Measurements from ENCODE around the gene DNAH17. TPM values are rescaled to one million over a fixed set of nuclear protein-coding genes. Genes with fewer than 3 reads are reported as not detected.

DNAH17 gene
- total RNA-seq, 1 experiment from 2014 or later: 0.13 TPM

DNA sequence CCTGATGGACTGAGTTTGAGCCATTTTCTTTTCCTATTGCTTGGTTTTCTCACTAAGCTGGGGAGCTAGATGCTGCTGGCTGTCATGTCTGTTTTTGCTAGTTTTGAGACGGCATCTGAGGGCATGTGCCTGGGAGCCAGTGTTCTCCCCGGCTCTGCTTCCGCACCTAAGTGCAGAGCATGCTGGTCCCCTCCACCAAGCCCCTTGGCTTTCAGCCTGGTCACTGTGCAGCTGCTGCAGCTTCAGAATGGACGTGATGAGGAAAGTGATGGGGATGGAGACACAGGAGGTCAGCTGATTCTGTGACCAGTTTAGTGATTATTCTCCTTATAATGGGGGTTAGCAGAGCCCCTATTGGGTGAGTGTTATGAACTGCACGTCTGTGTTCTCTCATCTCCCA is 28.5 kb downstream of the DNAH17 start:
- Mint-ChIP-seq H3K36me3 (ENCODE audit: insufficient read depth in 1 of 3, low read depth in 3 of 3) (peaks cover 0 to 8% (median 0%) of the 10 kb centered on the region in 3 experiments; a peak in 2 of 7 replicates), H3K4me3 (no peak overlapping the region)
- WGBS (ENCODE audit: extremely low coverage, insufficient read length, low lambda C conversion rate): no CpG with 5 or more reads among the region's 5 CpGs

More for the DNA sequence above, 28.5 kb downstream of the DNAH17 start:
- TF ChIP-seq, protein P1, sequence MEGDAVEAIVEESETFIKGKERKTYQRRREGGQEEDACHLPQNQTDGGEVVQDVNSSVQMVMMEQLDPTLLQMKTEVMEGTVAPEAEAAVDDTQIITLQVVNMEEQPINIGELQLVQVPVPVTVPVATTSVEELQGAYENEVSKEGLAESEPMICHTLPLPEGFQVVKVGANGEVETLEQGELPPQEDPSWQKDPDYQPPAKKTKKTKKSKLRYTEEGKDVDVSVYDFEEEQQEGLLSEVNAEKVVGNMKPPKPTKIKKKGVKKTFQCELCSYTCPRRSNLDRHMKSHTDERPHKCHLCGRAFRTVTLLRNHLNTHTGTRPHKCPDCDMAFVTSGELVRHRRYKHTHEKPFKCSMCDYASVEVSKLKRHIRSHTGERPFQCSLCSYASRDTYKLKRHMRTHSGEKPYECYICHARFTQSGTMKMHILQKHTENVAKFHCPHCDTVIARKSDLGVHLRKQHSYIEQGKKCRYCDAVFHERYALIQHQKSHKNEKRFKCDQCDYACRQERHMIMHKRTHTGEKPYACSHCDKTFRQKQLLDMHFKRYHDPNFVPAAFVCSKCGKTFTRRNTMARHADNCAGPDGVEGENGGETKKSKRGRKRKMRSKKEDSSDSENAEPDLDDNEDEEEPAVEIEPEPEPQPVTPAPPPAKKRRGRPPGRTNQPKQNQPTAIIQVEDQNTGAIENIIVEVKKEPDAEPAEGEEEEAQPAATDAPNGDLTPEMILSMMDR (conservative IDR thresholded peaks at IDR 0.05): no peak
- Histone ChIP-seq H4K8ac (replicated peaks; ENCODE audit: insufficient read length, low read depth, low read length) (no peak overlapping the region), H3T11ph (ENCODE audit: low read length) (no peak overlapping the region), H2BK5ac (ENCODE audit: insufficient read length, low read length) (no peak overlapping the region), H3K27ac (ENCODE audit: insufficient read length, low read depth, low read length) (no peak overlapping the region), H2AK5ac (ENCODE audit: insufficient read length, low read length) (no peak overlapping the region), H3K4me1 (ENCODE audit: insufficient read depth, low read length) (no peaks in the 10 kb centered on the region), H4K5ac (ENCODE audit: insufficient read length, low read depth, low read length) (no peak overlapping the region), H4K91ac (ENCODE audit: insufficient read length, low read depth, low read length) (no peak overlapping the region), H3K18ac (ENCODE audit: insufficient read length, low read depth, low read length) (no peak overlapping the region), H3K14ac (ENCODE audit: insufficient read depth, low read length) (no peak overlapping the region), H3K4me2 (ENCODE audit: insufficient read depth, insufficient read length, low read length) (no peak overlapping the region), H3K56ac (ENCODE audit: insufficient read length, low read depth, low read length) (no peak overlapping the region), H2BK120ac (ENCODE audit: low read depth, low read length, poor library complexity, severe bottlenecking) (no peak overlapping the region), H2BK12ac (ENCODE audit: insufficient read length, low read depth, low read length) (no peak overlapping the region), H3K23ac (ENCODE audit: insufficient read length, low read depth, low read length) (no peak overlapping the region), H3K79me1 (ENCODE audit: insufficient read depth, low read depth, low read length, poor library complexity, severe bottlenecking) (no peaks in the 10 kb centered on the region), H3K4ac (ENCODE audit: low read depth, low read length) (no peak overlapping the region), H3K79me2 (ENCODE audit: insufficient read depth, low read length) (no peaks in the 10 kb centered on the region), H3K9me3 (ENCODE audit: control insufficient read depth, low read depth, low read length) (no peaks in the 10 kb centered on the region), H2BK15ac (ENCODE audit: low read depth, low read length) (no peak overlapping the region), H2BK20ac (ENCODE audit: low read depth, low read length, poor library complexity, severe bottlenecking) (no peak overlapping the region), H3K27me3 (ENCODE audit: insufficient read depth, low read length) (no peaks in the 10 kb centered on the region), H3K23me2 (ENCODE audit: insufficient read length, low read depth, low read length, poor library complexity, severe bottlenecking) (no peaks in the 10 kb centered on the region), H2AFZ (ENCODE audit: low read length) (no peak overlapping the region), H4K20me1 (ENCODE audit: control insufficient read depth, insufficient read depth, insufficient read length) (no peaks in the 10 kb centered on the region), H3K9ac (ENCODE audit: extremely low read depth, insufficient read length, low read length) (no peak overlapping the region)
- Mint-ChIP-seq H3K27me3 (ENCODE audit: low read depth) (peaks cover 12% of the 10 kb centered on the region), H3K9me3 (peaks cover 2 to 15% of the 10 kb centered on the region in 2 experiments; a peak in 2 of 5 replicates), H3K27ac (no peak overlapping the region), H3K4me1 (no peaks in the 10 kb centered on the region)
- no peak for DNase-seq

Measured in H9 (cell line).